HEK293T (cell line): Measurements from ENCODE around the gene KL.

Experiments used
- CTCF ChIA-PET: fragments of 350-600 bp; formaldehyde crosslinking; extraction: SDS; loops from one replicate; lab custom pipeline; 2021; ENCODE audit warnings: antibody characterized with exemption, inconsistent platforms; lab: Yijun Ruan, JAX
- POLR2A ChIA-PET: fragments of 350-600 bp; formaldehyde crosslinking; extraction: SDS; loops from one replicate; lab custom pipeline; 2020; ENCODE audit warnings: antibody characterized with exemption, inconsistent platforms; lab: Yijun Ruan, JAX
- DNase-seq: peaks from one replicate; pipeline ENCODE4 v3.0.0; 2012; ENCODE audit warnings: mixed read lengths; ENCODE audit errors: extremely low spot score
- ARNT ChIP-seq: fragments of 450-650 bp; IDR thresholded peaks from 2 replicates; pipeline ENCODE4 v1.6.1; 2017; ENCODE audit warnings: mild to moderate bottlenecking
- BHLHE40 ChIP-seq: fragments of 450-650 bp; IDR thresholded peaks from 2 replicates; pipeline ENCODE4 v1.6.1; 2016; ENCODE audit warnings: mild to moderate bottlenecking, moderate library complexity, borderline replicate concordance
- CTBP1 ChIP-seq: fragments of 450-650 bp; IDR thresholded peaks from 2 replicates; pipeline ENCODE4 v1.6.1; 2016; ENCODE audit warnings: borderline replicate concordance
- ELF4 ChIP-seq: fragments of 450-650 bp; IDR thresholded peaks from 2 replicates; pipeline ENCODE4 v1.6.1; 2017; ENCODE audit warnings: antibody characterized with exemption
- FOXA1 ChIP-seq: fragments of 450-650 bp; IDR thresholded peaks from 2 replicates; pipeline ENCODE4 v1.6.1; 2016; ENCODE audit warnings: mild to moderate bottlenecking
- FOXK2 ChIP-seq: fragments of 450-650 bp; IDR thresholded peaks from 2 replicates; pipeline ENCODE4 v1.6.1; 2016; ENCODE audit warnings: mild to moderate bottlenecking
- FOXM1 ChIP-seq: fragments of 450-650 bp; IDR thresholded peaks from 2 replicates; pipeline ENCODE4 v1.6.1; 2017; ENCODE audit warnings: mild to moderate bottlenecking, borderline replicate concordance
- HDGF ChIP-seq: fragments of 450-650 bp; IDR thresholded peaks from 2 replicates; pipeline ENCODE4 v1.6.1; 2017; ENCODE audit warnings: antibody characterized with exemption, borderline replicate concordance
- L3MBTL2 ChIP-seq: fragments of 450-650 bp; conservative IDR thresholded peaks from 2 replicates; pipeline ENCODE4 v1.6.1; 2016; ENCODE audit warnings: mild to moderate bottlenecking
- LEF1 ChIP-seq: fragments of 450-650 bp; IDR thresholded peaks from 2 replicates; pipeline ENCODE4 v1.6.1; 2017; ENCODE audit warnings: mild to moderate bottlenecking, borderline replicate concordance
- NFRKB ChIP-seq: fragments of 450-650 bp; IDR thresholded peaks from 2 replicates; pipeline ENCODE4 v1.6.1; 2016; ENCODE audit warnings: mild to moderate bottlenecking, moderate library complexity
- SP1 ChIP-seq: fragments of 450-650 bp; IDR thresholded peaks from 2 replicates; pipeline ENCODE4 v1.6.1; 2017
- SUZ12 ChIP-seq: fragments of 450-650 bp; IDR thresholded peaks from 2 replicates; pipeline ENCODE4 v1.6.1; 2016; ENCODE audit warnings: mild to moderate bottlenecking
- TARDBP ChIP-seq: fragments of 450-650 bp; IDR thresholded peaks from 2 replicates; pipeline ENCODE4 v1.6.1; 2016
- ZNF384 ChIP-seq: fragments of 450-650 bp; IDR thresholded peaks from 2 replicates; pipeline ENCODE4 v1.6.1; 2016
- TF ChIP-seq, protein P1 (sequence below): fragments of 450-650 bp; IDR thresholded peaks from 2 replicates; pipeline ENCODE4 v1.6.1; 2016

KL gene

DNA sequence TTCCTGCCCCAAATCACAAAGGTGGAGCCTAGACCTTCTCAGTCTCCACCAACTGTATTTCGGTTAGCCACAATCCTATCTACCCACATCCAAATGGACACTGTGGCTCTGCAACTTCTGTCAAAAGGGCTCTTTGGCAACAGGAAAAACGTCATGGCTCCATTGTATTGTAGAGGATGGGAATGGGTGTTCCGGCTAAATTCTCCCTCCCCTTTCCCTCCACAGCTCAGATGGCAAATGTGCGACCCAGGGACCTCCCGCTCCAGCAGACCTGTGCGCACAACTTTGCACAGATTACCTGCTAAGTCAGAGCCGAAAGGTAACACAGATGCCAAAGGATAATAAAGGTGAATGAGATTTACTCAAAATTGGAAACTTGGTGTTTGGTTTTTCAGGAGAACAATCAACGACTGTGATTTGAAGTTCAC, 968 bp upstream of the KL start:
- DNase-seq, result no peak
- CTCF ChIA-PET, result no interaction called here
- TF ChIP-seq BHLHE40 (no peak), ELF4 (no peak), NFRKB (no peak), FOXK2 (no peak), ZNF384 (no peak)
- POLR2A ChIA-PET, result no interaction called here

- DNase-seq, result peak; percentile 25
- POLR2A ChIA-PET, result no interaction called here
- CTCF ChIA-PET, result no interaction called here
- TF ChIP-seq SUZ12, result no peak
- no peak for TF ChIP-seq BHLHE40
- TF ChIP-seq SP1, result no peak
- no peak for TF ChIP-seq NFRKB
- TF ChIP-seq, protein P1, sequence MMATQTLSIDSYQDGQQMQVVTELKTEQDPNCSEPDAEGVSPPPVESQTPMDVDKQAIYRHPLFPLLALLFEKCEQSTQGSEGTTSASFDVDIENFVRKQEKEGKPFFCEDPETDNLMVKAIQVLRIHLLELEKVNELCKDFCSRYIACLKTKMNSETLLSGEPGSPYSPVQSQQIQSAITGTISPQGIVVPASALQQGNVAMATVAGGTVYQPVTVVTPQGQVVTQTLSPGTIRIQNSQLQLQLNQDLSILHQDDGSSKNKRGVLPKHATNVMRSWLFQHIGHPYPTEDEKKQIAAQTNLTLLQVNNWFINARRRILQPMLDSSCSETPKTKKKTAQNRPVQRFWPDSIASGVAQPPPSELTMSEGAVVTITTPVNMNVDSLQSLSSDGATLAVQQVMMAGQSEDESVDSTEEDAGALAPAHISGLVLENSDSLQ, result no peak
- TF ChIP-seq ELF4, result no peak
- no peak for TF ChIP-seq FOXK2
- TF ChIP-seq HDGF, result no peak
- TF ChIP-seq L3MBTL2, result no peak
- TF ChIP-seq LEF1, result no peak
- no peak for TF ChIP-seq FOXA1
- no peak for TF ChIP-seq TARDBP
- no peak for TF ChIP-seq CTBP1
- TF ChIP-seq ZNF384, result no peak
- no peak for TF ChIP-seq ARNT
- TF ChIP-seq FOXM1, result no peak
Measured at GRCh38 chr13:33015791-33016323, 366 bp upstream of the KL start.

DNA sequence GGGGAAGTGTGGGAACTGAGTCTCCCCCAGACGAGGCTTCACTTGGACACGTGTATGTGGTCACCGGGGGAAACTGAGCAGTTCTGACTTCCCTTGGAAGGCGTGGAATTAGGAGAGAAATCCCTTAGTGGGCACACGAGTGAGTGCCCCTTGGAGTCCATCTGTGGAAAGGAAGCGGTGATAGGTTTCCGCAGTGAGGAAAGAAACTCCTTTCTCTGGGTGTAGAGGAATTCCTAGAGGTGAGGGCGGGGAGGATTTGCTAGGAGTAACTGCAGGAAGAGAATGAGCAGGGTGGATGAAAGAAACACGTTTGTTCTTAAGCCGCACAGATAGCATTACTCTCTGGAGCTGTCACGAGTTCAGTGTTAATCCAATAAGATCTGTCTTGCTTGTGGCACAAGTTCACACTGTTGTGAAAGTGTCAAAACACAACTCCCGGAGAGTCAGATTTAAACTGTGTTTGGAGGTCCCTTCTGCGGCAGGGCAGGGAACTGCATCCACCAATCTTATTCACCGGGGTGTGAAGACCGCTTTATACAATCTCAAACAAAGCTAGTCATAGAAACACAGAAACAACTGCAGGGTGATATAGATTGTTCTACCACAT, 1.2 kb downstream of the KL start:
- TF ChIP-seq TARDBP (no peak), FOXM1 (no peak), ARNT (no peak), SUZ12 (no peak)
- ChIA-PET CTCF (no interaction called here), POLR2A (no interaction called here)
- DNase-seq, result peak; percentile 16

DNA sequence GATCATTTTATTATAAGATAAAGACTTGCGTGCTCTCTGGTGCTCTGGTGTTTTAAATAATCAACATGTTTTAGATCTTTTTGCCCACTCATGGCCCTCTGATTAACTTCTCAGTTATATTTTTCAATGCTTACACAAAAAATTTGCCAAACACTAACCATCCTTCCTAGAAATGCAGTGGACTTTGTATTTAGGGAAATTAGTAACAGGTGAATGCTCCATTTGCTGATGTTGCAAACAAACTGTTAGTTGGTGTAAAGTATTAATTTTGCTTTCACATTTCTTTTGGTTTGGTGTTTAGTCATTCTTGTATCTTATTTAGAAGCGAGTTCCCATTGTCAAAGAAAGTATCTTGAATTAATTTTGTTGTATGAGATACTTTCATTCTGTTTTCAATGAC, 2.7 kb downstream of the KL start:
- DNase-seq, result no peak
- ChIA-PET POLR2A (no interaction called here), CTCF (no interaction called here)
- no peak for TF ChIP-seq SP1
- no peak for TF ChIP-seq L3MBTL2
- no peak for TF ChIP-seq FOXA1
- TF ChIP-seq BHLHE40, result no peak
- TF ChIP-seq TARDBP, result no peak

DNA sequence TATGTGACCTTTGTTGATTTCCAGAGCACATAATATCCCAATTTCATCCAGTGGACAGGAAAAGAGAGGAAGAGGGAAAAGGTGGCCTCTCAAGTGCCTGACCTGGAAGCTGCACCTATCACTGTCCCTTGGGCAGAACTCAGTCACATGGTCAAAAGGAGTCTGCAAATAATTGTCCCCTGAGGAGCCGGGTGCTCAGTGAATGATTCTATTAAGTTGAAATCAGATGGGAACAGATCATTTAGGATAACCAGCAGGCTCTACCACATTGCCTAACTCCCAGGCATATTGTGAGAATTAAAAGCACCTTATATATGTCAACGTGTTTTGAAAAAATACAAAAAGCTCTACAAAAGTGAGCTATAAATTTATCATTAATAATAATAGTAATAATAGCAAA, 6.8 kb downstream of the KL start:
- POLR2A ChIA-PET, result no interaction called here
- DNase-seq, result no peak
- CTCF ChIA-PET, result no interaction called here
- TF ChIP-seq FOXM1 (no peak), CTBP1 (no peak), LEF1 (no peak), NFRKB (no peak), BHLHE40 (no peak)
- TF ChIP-seq, protein P1, result no peak

DNA sequence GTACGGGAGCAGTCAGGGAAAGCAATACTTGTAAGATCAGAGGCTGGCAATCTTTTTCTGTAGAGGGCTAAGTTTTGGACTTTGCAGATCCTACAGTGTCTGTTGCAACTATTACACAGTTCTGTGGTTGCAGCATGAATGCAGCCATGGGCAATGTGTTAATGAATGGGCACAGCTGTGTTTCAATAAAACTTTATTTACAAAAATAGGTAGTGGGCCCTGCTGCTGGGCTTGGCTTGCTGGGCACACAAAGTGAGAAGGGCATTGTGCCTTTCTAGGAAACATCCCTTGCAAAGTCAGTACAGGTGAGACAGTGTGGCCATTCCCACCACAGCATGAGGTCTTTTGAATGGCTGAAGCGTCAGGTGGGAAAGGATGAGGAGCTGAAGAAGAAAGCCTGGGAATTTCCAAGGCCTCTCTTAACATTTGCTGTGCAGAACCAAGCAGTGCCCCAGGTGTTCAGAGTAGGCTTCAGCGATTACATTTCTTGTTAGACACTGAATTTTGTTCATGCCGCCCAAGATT, 9.1 kb downstream of the KL start:
- ChIA-PET POLR2A (no interaction called here), CTCF (no interaction called here)
- TF ChIP-seq TARDBP, result no peak
- TF ChIP-seq ELF4, result no peak
- TF ChIP-seq FOXK2, result no peak
- no peak for TF ChIP-seq BHLHE40
- no peak for TF ChIP-seq SP1
- TF ChIP-seq HDGF, result no peak
- no peak for TF ChIP-seq NFRKB
- no peak for TF ChIP-seq ARNT
- no peak for TF ChIP-seq SUZ12
- TF ChIP-seq, protein P1, result no peak
- no peak for TF ChIP-seq FOXA1
- no peak for TF ChIP-seq CTBP1
- TF ChIP-seq FOXM1, result no peak
- TF ChIP-seq LEF1, result no peak
- TF ChIP-seq L3MBTL2, result no peak
- TF ChIP-seq ZNF384, result no peak
- DNase-seq, result no peak
